GM19328 (cell line): ENCODE data around the gene INO80C.
"Not testable (repeated sequence)": the region's sequence is repeated elsewhere in the genome, so short reads cannot be mapped to it uniquely, and the experiment has no call there.

Experiments used
- ATAC-seq: cut with Tn5 transposase; IDR thresholded peaks from one replicate; pipeline ENCODE4 v1.9.1; 2021; ENCODE audit warnings: mild to moderate bottlenecking, moderate library complexity; ENCODE audit not compliant: unreplicated experiment

The INO80C gene

GRCh38 chr18:35463827-35464226 is 33.9 kb downstream of the INO80C start:
- ATAC-seq, result no peak

- no peak for ATAC-seq
Observed at GRCh38 chr18:35463050-35463449, 34.7 kb downstream of the INO80C start.

GRCh38 chr18:35460736-35461161 is 37.0 kb downstream of the INO80C start:
- no peak for ATAC-seq

GRCh38 chr18:35459997-35460396 is 37.8 kb downstream of the INO80C start:
- ATAC-seq, result no peak

GRCh38 chr18:35458677-35459441 is 38.9 kb downstream of the INO80C start:
- no peak for ATAC-seq

GRCh38 chr18:35458271-35458670 is 39.5 kb downstream of the INO80C start:
- no peak for ATAC-seq

- ATAC-seq, result no peak
Observed at GRCh38 chr18:35457140-35457704, 40.5 kb downstream of the INO80C start.

- ATAC-seq, result no peak
Observed at GRCh38 chr18:35455926-35456763, 41.6 kb downstream of the INO80C start.

- no peak for ATAC-seq
Observed at GRCh38 chr18:35454803-35455202, 43.0 kb downstream of the INO80C start.

GRCh38 chr18:35453065-35453464 is 44.7 kb downstream of the INO80C start:
- not testable (repeated sequence) for ATAC-seq

GRCh38 chr18:35451916-35452315 is 45.8 kb downstream of the INO80C start:
- ATAC-seq, result no peak

- ATAC-seq, result no peak
Observed at GRCh38 chr18:35451032-35451431, 46.7 kb downstream of the INO80C start.

- ATAC-seq, result no peak
Observed at GRCh38 chr18:35444636-35445035, 53.1 kb downstream of the INO80C start.

- no peak for ATAC-seq
Observed at GRCh38 chr18:35443847-35444246, 53.9 kb downstream of the INO80C start.

GRCh38 chr18:35443434-35443833 is 54.3 kb downstream of the INO80C start:
- ATAC-seq, result no peak

GRCh38 chr18:35442701-35443100 is 55.1 kb downstream of the INO80C start:
- no peak for ATAC-seq

GRCh38 chr18:35441857-35442595 is 55.7 kb downstream of the INO80C start:
- ATAC-seq, result no peak

- no peak for ATAC-seq
Observed at GRCh38 chr18:35438480-35439234, 59.1 kb downstream of the INO80C start.

GRCh38 chr18:35437836-35438235 is 59.9 kb downstream of the INO80C start:
- ATAC-seq, result no peak

- ATAC-seq, result no peak
Observed at GRCh38 chr18:35436076-35436649, 61.6 kb downstream of the INO80C start.
